Measurements from ENCODE around the gene RAB30.

Gene RAB30

DNA sequence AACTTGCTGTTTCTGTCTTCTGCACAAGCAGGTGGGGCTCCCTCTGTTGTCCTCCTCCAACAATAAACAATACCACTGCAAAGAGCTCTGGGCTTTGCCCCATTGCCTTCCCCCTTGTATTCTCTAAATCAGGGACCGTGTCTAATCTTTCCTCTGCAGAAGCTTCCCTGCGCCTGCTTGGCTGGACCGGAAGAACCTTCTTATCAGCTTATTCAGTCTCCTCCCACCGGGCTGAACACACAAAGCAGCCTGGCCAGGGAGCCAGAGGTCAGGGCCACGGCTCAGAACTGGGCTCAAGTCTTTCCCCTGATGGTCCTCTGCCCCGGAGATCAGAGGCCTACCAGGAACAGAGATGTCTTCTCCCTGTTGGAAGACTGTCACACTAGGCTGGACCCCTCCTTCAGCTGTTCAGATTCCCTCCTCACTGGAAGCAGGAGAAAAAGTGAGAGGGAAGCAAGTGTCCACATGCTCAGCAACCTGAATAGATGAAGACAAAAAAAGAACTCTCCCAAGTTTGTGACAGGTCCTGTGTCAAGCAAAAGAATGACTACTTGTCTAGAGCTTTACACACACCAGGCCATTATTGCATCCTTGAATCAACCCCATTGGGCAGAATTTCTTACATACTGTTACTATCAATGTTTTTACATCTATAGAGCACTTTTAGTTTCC lies 63.7 kb downstream of the RAB30 start:
- DNase-seq, result no peak

DNA sequence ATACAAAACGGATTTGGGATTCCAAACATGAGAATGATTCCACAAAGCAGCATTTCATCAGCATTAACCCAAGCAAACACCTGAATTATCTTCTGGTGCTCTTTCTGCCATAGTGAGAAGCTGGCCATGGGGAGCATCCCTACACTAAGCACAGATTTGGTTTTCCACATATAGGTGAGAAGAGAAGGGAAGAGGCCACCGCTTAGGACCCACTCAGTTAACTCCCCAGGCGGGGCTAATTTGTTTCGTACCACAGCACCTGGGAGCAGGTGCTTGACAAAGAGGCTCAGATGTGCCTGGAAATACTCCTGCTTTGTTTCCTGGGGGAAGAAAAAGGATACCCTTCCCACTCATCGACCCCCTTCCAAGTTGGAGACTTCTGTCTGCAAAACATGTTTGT lies 64.2 kb downstream of the RAB30 start:
- DNase-seq, result no peak

DNA sequence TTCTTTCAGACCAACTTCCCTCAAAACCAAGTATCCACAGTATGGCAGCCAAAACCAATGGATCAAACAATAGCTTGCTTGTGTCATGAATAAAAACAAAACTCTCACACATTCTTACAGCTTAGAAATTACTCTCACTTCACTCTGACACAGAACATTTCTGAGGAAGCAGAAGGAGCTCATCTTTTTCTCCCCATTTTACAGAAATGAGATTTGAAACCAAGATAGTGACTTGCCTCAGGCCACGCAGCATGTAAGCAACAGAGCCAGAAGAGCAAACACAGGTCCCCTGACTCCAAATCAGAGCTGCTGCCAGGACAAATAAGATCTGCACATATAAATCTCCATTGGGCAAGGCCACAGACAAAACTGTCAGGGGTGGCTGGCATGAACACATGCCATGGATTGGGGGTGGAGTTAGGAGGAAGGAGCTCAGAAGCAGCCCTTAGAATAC lies 64.8 kb downstream of the RAB30 start:
- DNase-seq, result peak; percentile 31

DNA sequence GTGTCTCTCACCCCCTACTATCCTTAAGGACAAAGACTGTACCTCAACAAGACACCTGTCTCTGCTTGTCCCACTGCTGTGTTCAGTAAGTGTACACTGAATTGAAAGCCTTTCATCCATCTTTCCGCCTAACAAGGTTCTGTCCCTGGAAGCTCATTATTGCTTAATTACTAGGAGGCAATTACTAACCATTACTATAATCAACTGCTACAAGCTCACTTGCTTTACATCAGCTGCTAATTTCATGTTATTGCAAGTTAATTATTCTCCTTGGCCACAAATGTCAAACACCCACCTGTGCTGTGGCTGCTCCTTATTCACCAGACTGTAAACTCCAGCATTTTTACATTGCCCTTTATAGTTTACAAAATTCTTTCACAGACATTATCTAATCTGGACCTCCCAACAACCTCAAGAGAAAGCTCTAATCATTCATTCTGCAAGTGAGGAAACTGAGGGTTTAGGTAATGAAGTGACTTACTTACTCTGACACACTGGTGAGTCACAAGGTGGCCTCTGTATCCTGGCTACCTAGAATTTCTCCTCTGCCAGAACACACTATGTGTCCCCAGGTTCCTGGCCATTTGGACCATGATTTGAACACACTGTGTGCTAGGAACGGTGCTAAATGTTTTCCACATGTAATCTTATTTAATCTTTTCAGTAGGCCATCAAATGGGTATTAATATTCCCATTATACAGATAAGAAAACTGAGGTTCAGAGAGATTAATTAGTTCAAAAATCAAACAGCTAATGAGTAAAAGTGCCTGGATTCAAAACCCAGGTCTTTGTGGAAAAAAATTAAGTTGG lies 66.7 kb downstream of the RAB30 start:
- DNase-seq, result no peak

DNA sequence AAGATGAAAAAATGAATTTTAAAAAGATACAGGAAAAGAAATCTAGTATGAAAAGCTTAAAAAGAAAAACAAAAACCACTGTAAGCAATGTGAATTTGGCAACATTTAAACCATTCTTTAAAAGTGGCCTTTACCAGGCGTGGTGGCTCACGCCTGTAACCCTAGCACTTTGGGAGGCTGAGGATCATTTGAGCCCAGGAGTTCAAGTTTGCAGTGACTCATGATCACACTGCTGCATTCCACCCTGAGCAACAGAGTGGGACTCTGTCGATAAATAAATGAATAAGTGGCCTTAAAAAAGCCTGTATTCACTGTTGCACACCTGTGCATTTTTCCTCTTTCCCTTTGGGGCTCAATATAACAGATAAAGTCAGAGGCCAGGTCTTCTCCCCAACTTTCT lies 69.2 kb downstream of the RAB30 start:
- DNase-seq, result no peak

DNA sequence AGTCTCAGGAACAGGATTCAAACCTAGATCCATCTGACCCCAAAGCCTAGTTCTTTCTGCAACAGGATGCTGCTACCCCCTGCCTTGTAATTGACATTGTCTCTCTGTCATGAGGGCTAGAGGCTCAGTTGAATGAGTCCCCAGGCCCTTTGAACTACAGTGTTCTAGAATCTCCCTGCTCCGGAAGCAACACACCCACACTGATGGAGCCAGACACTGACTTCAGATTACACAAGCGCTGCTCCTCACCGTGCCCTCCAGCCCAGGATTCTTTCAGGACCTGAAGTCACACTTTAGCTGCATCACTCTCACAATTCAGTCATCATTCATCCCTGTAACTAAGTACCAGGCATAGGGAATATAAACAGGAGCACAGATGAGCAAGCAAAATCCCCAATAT lies 69.6 kb downstream of the RAB30 start:
- no peak for DNase-seq

DNA sequence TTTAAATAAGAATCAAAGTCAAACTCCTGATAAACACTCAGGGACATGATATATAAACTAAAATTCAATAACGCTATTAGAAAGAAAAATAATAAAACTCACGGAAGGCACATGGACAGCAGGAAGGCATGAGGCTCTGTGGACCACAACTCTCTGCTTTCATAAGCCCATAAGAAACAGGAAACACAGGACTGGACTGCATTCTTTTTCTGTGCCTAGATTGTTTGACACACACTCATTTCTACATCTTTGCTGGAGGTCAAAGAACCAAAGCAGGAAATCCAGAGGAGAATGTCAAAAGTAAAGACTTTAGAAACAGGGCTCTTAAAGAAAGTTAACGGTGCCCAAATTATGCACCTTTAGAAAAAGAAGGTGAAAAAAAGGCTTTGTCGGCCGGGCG lies 71.3 kb downstream of the RAB30 start:
- no peak for DNase-seq

DNA sequence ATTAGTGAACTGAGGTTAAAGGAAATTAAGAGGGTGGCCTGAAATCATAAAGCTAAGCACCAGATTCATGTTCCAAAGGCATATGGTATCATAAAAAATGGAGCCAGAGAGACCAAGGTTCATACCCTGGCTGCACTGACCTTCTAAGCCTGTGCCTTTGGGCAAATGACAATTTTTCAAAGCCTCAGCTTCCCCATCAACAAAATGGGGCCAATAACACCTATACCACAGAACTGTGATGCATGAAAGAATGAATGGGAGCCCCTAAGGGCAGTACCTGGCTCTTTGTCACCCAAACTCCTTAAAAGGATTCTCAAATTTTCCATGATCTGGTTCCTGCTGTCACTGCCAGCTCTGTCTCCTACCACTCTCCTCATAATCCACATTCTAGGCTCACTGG lies 72.5 kb downstream of the RAB30 start:
- DNase-seq, result no peak

DNA sequence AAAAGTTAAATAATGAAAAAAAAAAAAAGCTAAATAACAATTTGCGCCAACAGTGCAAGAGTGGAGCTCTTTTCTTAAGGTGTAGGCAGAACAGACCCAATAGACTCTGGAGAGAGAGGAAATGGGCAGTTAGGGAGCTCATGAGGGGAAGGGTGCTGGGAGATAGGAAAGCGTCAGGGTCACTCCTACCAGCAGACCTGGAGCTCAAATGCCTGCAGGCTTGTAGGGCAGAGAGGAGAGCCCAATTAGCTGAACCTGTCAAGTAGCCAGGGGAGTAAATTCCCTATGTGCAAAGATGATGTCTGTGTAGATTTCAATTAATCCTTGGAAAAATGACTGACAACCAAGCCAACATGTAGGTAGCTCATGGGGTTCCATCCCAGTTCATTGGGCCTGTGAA lies 73.0 kb downstream of the RAB30 start:
- no peak for DNase-seq

DNA sequence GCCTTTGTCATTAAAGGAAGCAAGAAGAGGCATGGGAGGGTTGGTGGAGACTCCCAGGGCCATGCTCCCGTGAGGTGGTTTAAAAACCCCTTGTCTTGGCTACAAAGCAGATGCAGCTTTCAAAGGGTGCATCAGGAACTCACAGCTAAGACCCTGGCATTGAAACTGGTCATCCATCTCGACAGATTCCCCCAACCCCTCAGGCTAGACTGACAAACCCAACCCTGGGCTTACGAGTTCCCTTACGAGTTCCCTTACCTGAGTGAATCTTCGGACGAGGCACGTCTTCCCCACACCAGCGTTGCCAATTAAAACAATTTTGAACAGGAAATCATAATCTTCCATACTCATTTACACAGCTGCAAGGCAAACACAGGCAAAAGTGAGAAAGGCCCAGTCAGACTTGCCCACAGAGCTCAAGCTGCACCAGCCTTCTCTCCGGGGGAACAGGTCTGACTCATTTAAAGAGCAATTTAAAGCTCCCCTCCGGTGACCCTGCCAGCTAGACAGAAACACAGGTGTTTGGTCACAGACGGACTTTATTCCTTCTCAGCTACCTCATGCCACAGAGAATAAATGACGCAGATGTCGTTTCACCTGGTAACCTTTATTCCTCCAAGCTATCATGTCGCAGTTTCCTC lies 74.6 kb downstream of the RAB30 start:
- DNase-seq, result no peak

DNA sequence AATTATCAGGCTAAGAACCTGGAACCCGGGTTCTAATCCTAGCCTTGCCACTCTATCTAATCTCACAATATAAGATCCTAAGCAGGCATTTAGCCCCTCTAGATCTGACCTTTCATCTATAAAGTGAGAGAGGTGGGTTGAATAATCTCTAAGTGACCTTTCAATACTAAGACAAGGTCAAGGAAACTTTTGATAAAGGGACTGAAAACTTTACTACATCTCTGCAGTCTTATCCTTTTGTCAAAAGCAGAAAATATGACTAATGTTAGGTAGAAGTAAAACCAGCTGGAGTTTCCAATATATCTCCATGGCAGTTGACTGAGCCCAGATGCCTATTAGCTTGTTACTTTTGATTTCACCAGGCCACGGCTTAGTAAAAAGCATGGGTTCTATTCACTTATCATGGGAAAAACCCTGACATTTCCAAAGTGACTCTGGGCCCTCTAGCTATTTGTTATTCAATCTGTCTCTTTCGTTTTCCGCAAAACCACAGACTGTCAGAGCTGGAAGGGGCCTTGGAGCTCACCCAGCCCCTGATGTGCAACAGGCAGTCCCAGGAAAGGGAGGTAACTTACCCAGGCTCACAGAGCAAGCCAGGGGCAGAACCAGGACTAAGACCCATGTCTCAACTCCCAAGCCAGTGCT lies 75.8 kb downstream of the RAB30 start:
- no peak for DNase-seq

DNA sequence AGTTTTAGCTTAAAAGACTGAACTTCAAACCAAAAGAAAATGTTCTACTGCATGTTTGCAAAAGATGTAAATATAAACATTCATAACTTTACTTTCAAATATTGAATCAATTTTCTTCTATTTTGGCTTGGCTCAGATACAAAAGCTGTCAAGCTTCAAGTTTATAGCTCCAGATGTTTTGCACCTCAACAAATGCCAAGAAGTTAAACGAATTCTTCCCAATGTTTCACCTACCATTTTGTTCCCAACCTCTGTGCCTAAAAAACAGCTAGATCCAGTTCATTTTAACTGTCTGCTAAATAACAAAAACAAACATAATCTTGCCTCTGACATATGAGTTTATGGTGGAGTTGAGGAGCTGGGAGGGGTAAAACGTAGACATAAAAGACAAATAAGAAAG lies 76.5 kb downstream of the RAB30 start:
- DNase-seq, result no peak

DNA sequence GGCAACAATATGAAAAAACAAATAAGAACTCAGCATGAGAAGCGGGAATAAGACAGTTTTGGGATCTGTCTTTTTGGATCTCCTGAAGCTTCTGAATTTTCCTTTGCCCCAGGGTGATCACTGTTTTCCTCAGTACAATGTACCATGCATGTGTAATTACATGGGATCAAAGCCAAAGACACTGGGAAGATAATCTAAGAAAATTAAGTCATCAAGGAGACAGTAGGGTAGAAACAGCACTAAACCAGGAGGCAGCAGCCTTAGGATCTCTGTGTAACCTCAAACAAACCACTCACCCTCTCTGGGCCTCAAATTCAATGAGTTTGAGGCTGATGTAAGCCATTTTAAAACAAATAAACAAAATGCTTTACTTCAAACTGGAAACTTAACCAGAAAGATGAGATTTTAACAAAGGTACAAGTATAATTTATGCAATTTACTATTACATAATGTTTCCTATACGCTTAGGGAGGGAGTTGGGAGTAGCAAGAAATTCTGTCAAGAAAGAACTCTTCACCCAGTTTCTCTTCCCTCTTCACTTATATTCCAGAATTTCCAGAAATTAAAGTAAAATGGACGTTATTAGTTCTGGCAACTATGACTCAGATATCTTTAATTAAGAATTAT lies 77.0 kb downstream of the RAB30 start:
- DNase-seq, result no peak

DNA sequence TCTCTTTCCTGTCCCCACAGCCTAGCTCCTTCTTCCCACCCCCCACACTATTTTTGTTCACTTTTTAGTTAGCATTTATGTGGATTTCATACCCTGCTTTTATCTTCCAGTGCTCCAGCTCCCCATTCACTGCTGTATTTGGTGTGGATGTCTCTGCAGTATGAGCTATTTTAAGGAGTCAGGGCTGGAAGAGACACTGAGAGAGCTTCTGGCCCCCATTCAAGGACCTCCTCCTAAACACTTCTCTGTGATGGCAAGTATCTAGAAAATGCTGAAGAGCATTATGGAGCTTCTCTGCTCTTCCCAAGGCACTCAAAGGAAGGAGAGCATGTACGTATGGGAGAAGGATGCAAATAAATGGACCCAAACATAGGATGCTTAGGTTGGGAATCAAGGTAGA lies 79.5 kb downstream of the RAB30 start:
- no peak for DNase-seq

DNA sequence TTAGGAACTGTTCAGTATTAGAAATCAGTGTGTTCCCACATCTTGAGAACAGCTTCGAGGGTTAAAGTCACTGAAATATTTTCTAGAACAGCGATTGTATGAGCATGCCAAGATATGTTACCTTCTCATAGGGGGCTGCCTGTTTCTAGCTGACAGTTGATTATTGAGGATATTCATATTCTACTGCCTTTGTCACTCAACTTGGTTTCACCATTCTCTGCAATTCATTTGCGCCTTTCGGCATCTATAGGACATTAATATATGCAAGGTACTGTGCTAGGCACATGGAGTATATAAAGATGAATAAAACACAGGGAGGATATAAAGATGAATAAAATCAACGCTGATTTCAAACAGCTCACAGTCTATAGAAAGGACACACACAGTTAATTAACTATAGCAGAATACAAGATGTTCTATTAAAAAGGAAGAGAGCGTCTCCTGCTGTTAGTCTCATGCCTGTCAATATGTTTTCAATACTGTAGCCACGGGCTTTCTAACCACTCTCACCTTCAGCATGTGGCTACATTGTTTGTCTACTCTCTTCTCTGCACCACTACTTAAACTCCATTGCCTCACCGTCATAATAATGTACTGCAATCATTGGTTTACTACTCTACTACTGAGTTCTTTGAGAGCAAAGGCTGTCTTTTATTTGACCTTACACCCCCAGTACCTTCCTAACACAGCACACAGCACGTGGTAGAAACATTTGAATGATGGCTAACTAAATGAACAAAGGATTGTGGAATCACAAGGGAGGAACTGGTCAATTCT lies 81.9 kb downstream of the RAB30 start:
- no peak for DNase-seq

DNA sequence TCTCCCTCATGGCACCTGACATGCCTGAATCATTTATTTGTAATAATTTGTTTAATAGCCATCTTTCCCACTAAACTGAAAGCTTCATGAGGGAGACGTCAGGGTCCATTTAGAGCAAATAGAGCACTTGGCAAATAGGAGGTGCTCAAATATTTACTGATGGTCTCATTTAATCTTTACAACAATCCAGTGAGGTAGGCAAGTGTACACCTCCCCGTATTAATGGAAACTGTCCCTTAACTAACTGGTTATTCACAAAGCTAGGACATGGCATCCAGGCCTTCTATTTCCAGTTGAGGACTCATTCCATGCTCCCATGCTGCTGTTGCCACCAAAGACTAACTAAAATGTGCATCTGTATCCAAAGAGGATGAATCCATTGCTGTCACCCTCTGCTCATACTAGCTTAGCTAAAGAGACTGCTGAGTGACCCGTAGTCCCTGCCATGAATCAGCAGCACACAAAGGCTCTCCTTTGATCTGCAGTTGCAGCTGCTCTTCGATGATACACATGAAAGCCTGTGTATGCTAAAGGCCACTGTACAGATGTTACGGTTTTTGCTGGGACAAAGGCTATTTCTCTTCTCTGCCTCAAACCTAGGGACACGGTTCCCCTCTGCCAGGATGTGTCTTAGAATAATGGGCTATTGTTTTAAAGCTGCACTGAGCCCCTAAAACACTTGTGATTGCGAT lies 82.6 kb downstream of the RAB30 start:
- no peak for DNase-seq

DNA sequence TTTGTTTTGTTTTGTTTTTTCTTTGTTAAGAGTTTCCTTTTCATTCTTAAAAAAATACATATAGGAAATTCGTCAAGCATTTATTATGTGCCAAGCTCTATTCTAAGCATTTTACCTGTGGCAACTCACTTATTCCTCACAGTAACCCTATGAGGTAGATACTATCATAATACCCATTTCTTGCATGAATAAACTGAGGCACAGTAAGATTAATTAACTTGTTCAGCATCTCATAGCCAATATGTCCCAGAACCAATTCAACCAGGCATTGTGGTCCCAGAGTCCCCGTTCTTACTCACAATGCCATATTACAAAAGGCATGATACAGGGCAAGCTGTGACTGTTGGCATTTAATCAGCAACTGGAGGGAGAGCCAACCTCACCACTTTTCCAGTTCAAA lies 83.7 kb downstream of the RAB30 start:
- DNase-seq, result no peak

DNA sequence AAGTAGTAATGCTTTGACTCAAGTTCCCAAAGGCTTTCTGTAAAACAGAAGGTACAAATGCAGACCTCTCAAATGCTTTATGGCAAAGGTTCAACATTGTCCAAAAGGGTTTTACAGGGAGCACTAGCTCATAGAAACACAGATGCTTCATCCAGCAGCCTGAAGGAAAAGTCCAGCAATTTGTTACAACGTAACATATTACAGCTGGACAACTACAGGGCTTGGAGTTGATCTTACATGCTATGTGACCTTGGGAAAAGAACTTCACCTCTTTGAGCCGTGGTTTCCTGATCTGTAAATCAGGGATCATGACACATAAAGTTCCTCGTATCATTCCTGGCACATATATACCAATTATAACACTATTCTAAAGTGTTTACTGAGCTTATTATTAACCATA lies 85.3 kb downstream of the RAB30 start:
- no peak for DNase-seq

DNA sequence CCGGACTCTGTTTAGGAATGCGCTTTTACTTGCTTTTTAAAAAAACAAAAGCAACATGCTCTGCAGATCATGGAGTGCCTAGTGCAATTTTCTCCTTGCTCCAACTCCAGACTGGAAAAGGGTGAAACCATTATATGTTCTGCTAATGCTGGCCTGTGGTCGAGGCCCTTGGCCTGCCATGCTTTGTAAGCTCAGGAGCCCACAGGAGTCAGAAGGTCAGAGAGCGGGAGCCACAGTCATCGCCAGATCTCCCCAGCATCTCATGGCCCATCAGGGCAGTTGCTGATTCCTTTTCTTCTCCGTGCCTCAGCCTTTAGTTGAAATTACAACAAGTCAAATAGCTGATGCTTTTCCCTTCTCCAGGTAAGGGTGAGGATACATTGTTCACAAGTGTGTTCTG lies 89.8 kb downstream of the RAB30 start:
- no peak for DNase-seq

DNA sequence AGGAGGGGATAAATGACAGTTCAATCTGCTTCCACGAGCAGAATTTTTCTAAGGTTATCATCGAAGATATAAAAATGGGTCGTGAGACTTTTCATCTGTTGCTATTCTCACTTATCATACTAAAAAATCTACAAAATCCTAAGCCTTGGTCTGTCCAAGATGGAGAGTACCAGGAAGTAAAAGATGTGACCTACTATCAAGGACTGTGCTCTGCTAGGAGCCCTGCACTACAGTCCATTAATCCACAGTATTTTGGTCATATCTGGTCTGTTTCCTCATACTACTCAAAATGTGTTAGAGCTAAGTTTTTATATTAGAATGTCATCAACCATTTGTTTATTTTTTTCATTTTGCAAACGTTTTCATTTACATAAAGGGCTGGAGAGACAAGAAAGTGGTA lies 90.8 kb downstream of the RAB30 start:
- no peak for DNase-seq

DNA sequence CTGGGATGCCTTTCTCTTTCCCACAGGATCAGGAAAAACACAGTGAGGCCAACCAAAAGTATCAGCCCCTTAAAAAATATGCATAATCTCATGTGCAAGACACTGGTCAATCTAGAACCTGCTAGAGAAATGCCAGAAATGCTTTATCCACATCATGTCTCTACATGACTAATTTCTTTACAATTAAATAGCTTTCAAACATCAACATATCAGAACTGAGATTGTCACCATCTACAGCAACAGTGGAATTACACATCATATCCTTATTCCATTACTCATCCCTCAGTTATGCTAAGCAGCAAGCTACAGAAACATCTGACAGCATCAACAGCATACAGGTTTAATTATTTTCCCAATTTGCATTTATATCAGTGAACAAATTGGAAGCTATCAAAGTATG lies 91.4 kb downstream of the RAB30 start:
- no peak for DNase-seq

DNA sequence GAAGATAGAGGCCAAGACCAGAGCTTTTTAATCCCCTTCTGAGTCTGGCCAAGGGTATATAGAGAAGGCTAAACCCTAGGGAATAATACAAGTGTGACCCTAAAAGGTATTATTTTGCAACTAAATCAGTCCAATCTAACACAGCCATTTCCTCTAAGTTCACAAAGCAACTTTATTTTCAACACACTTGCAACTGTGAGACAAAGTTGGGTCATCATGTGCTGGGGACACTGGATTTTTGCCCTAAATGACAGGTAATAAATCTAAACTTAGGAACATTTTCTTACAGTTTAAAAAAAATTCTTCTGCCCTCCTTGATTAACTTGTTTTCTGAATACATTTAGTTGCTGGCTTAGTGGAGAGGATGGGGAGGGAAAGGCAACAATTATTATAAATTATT lies 91.9 kb downstream of the RAB30 start:
- no peak for DNase-seq
